ENCODE measurements around the gene KRTAP10-12.

Gene KRTAP10-12

GRCh38 chr21:44696572-44696971 lies 400 bp upstream of the KRTAP10-12 start:
- Histone ChIP-seq H3K4me3 (ENCODE audit: low read depth in 1 of 5, low read length in 5 of 5) (no peak overlapping the region), H3K9me3 (ENCODE audit: control insufficient read depth in 5 of 5, low read length in 5 of 5) (peaks cover 0 to 18% (median 5%) of the 10 kb centered on the region in 5 donors), H3K27ac (ENCODE audit: low read depth, low read length) (no peak overlapping the region), H3K36me3 (ENCODE audit: control insufficient read depth in 5 of 5, insufficient read depth in 5 of 5, low read length in 5 of 5) (no peaks in the 10 kb centered on the region), H3K9ac (ENCODE audit: low read length in 5 of 5) (no peak overlapping the region), H3K4me1 (ENCODE audit: control insufficient read depth in 5 of 5, insufficient read depth in 5 of 5, low read length in 5 of 5) (no peaks in the 10 kb centered on the region), H3K27me3 (ENCODE audit: control insufficient read depth in 5 of 5, insufficient read depth in 4 of 5, low read length in 5 of 5) (peaks cover 31 to 57% (median 43%) of the 10 kb centered on the region in 5 donors)

GRCh38 chr21:44697811-44698734 lies 1.1 kb downstream of the KRTAP10-12 start:
- H3K9me3 ChIP-seq (ENCODE audit: control insufficient read depth in 5 of 5, low read length in 5 of 5), result peaks cover 0 to 7% (median 2%) of the 10 kb centered on the region in 5 donors
- no peak overlapping the region for H3K4me3 ChIP-seq (ENCODE audit: low read depth in 1 of 5, low read length in 5 of 5)
- no peak overlapping the region for H3K27ac ChIP-seq (ENCODE audit: low read depth, low read length)
- no peak overlapping the region for H3K9ac ChIP-seq (ENCODE audit: low read length in 5 of 5)
- H3K36me3 ChIP-seq (ENCODE audit: control insufficient read depth in 5 of 5, insufficient read depth in 5 of 5, low read length in 5 of 5), result no peaks in the 10 kb centered on the region
- H3K27me3 ChIP-seq (ENCODE audit: control insufficient read depth in 5 of 5, insufficient read depth in 4 of 5, low read length in 5 of 5), result peaks cover 41 to 72% (median 57%) of the 10 kb centered on the region in 5 donors
- H3K4me1 ChIP-seq (ENCODE audit: control insufficient read depth in 5 of 5, insufficient read depth in 5 of 5, low read length in 5 of 5), result no peaks in the 10 kb centered on the region

GRCh38 chr21:44699502-44700001 lies 2.6 kb downstream of the KRTAP10-12 start:
- no peak overlapping the region for H3K9ac ChIP-seq (ENCODE audit: low read length in 5 of 5)
- no peak overlapping the region for H3K4me3 ChIP-seq (ENCODE audit: low read depth in 1 of 5, low read length in 5 of 5)
- H3K27ac ChIP-seq (ENCODE audit: low read depth, low read length), result no peak overlapping the region
- no peaks in the 10 kb centered on the region for H3K36me3 ChIP-seq (ENCODE audit: control insufficient read depth in 5 of 5, insufficient read depth in 5 of 5, low read length in 5 of 5)
- H3K4me1 ChIP-seq (ENCODE audit: control insufficient read depth in 5 of 5, insufficient read depth in 5 of 5, low read length in 5 of 5), result no peaks in the 10 kb centered on the region
- peaks cover 51 to 87% (median 70%) of the 10 kb centered on the region in 5 donors for H3K27me3 ChIP-seq (ENCODE audit: control insufficient read depth in 5 of 5, insufficient read depth in 4 of 5, low read length in 5 of 5)
- no peaks in the 10 kb centered on the region for H3K9me3 ChIP-seq (ENCODE audit: control insufficient read depth in 5 of 5, low read length in 5 of 5)

GRCh38 chr21:44700101-44701022 lies 3.4 kb downstream of the KRTAP10-12 start:
- H3K27me3 ChIP-seq (ENCODE audit: control insufficient read depth in 5 of 5, insufficient read depth in 4 of 5, low read length in 5 of 5), result peaks cover 51 to 89% (median 69%) of the 10 kb centered on the region in 5 donors
- H3K4me1 ChIP-seq (ENCODE audit: control insufficient read depth in 5 of 5, insufficient read depth in 5 of 5, low read length in 5 of 5), result no peaks in the 10 kb centered on the region
- H3K9me3 ChIP-seq (ENCODE audit: control insufficient read depth in 5 of 5, low read length in 5 of 5), result no peaks in the 10 kb centered on the region
- H3K9ac ChIP-seq (ENCODE audit: low read length in 5 of 5), result no peak overlapping the region
- H3K27ac ChIP-seq (ENCODE audit: low read depth, low read length), result no peak overlapping the region
- H3K36me3 ChIP-seq (ENCODE audit: control insufficient read depth in 5 of 5, insufficient read depth in 5 of 5, low read length in 5 of 5), result no peaks in the 10 kb centered on the region
- H3K4me3 ChIP-seq (ENCODE audit: low read depth in 1 of 5, low read length in 5 of 5), result no peak overlapping the region

GRCh38 chr21:44701023-44701400 lies 4.0 kb downstream of the KRTAP10-12 start:
- H3K27ac ChIP-seq (ENCODE audit: low read depth, low read length), result no peak overlapping the region
- H3K9me3 ChIP-seq (ENCODE audit: control insufficient read depth in 5 of 5, low read length in 5 of 5), result peaks cover 0 to under 1% (median 0%) of the 10 kb centered on the region in 5 donors
- no peak overlapping the region for H3K9ac ChIP-seq (ENCODE audit: low read length in 5 of 5)
- no peaks in the 10 kb centered on the region for H3K36me3 ChIP-seq (ENCODE audit: control insufficient read depth in 5 of 5, insufficient read depth in 5 of 5, low read length in 5 of 5)
- no peak overlapping the region for H3K4me3 ChIP-seq (ENCODE audit: low read depth in 1 of 5, low read length in 5 of 5)
- peaks cover 52 to 87% (median 70%) of the 10 kb centered on the region in 5 donors for H3K27me3 ChIP-seq (ENCODE audit: control insufficient read depth in 5 of 5, insufficient read depth in 4 of 5, low read length in 5 of 5)
- no peaks in the 10 kb centered on the region for H3K4me1 ChIP-seq (ENCODE audit: control insufficient read depth in 5 of 5, insufficient read depth in 5 of 5, low read length in 5 of 5)

- Histone ChIP-seq H3K4me1 (ENCODE audit: control insufficient read depth in 5 of 5, insufficient read depth in 5 of 5, low read length in 5 of 5) (no peaks in the 10 kb centered on the region), H3K4me3 (ENCODE audit: low read depth in 1 of 5, low read length in 5 of 5) (no peak overlapping the region), H3K9me3 (ENCODE audit: control insufficient read depth in 5 of 5, low read length in 5 of 5) (peaks cover 0 to 4% (median 0%) of the 10 kb centered on the region in 5 donors), H3K27me3 (ENCODE audit: control insufficient read depth in 5 of 5, insufficient read depth in 4 of 5, low read length in 5 of 5) (peaks cover 56 to 87% (median 71%) of the 10 kb centered on the region in 5 donors), H3K9ac (ENCODE audit: low read length in 5 of 5) (no peak overlapping the region), H3K27ac (ENCODE audit: low read depth, low read length) (no peak overlapping the region), H3K36me3 (ENCODE audit: control insufficient read depth in 5 of 5, insufficient read depth in 5 of 5, low read length in 5 of 5) (no peaks in the 10 kb centered on the region)
Measured at GRCh38 chr21:44701541-44701940, 4.6 kb downstream of the KRTAP10-12 start.

GRCh38 chr21:44702111-44702972 lies 5.4 kb downstream of the KRTAP10-12 start:
- Histone ChIP-seq H3K27ac (ENCODE audit: low read depth, low read length) (no peak overlapping the region), H3K36me3 (ENCODE audit: control insufficient read depth in 5 of 5, insufficient read depth in 5 of 5, low read length in 5 of 5) (no peaks in the 10 kb centered on the region), H3K4me3 (ENCODE audit: low read depth in 1 of 5, low read length in 5 of 5) (no peak overlapping the region), H3K9ac (ENCODE audit: low read length in 5 of 5) (no peak overlapping the region), H3K4me1 (ENCODE audit: control insufficient read depth in 5 of 5, insufficient read depth in 5 of 5, low read length in 5 of 5) (no peaks in the 10 kb centered on the region), H3K27me3 (ENCODE audit: control insufficient read depth in 5 of 5, insufficient read depth in 4 of 5, low read length in 5 of 5) (peaks cover 58 to 86% (median 72%) of the 10 kb centered on the region in 5 donors), H3K9me3 (ENCODE audit: control insufficient read depth in 5 of 5, low read length in 5 of 5) (peaks cover 0 to 4% (median 0%) of the 10 kb centered on the region in 5 donors)

- peaks cover 56 to 85% (median 69%) of the 10 kb centered on the region in 5 donors for H3K27me3 ChIP-seq (ENCODE audit: control insufficient read depth in 5 of 5, insufficient read depth in 4 of 5, low read length in 5 of 5)
- H3K4me1 ChIP-seq (ENCODE audit: control insufficient read depth in 5 of 5, insufficient read depth in 5 of 5, low read length in 5 of 5), result no peaks in the 10 kb centered on the region
Measured at GRCh38 chr21:44702973-44703730, 6.2 kb downstream of the KRTAP10-12 start.

More at GRCh38 chr21:44702973-44703730, 6.2 kb downstream of the KRTAP10-12 start:
- Histone ChIP-seq H3K27ac (ENCODE audit: low read depth, low read length) (no peak overlapping the region), H3K9me3 (ENCODE audit: control insufficient read depth in 5 of 5, low read length in 5 of 5) (peaks cover 0 to 4% (median 0%) of the 10 kb centered on the region in 5 donors), H3K4me3 (ENCODE audit: low read depth in 1 of 5, low read length in 5 of 5) (no peak overlapping the region), H3K9ac (ENCODE audit: low read length in 5 of 5) (no peak overlapping the region), H3K36me3 (ENCODE audit: control insufficient read depth in 5 of 5, insufficient read depth in 5 of 5, low read length in 5 of 5) (no peaks in the 10 kb centered on the region)

All from subcutaneous abdominal adipose tissue (tissue), 5 donors.